ENCODE measurements around the gene GALT. TPM values are rescaled to one million over a fixed set of nuclear protein-coding genes. Genes with fewer than 3 reads are reported as not detected.

The GALT gene
- total RNA-seq, 6 experiments from 2014 or later, result 20.5 to 27.4 (median 22.0) TPM

DNA sequence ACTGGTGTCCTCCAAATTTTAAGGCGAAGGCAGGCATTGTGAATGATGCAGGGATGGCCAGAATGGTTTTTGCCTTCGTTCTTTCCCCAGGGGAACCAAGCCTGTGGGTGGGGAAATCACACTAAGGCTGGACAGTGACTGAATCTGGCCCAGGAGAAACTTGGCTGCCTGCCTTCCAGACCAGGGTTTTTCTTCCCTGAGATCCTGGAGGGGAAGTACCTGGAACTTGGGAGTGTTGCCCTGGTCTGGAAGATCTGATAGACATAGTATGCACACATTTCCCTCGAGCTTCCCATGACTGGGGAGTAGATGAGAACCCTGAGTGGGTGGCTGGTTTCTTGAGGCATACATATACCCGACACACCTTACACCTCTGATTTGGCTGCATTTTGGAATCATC is 4.8 kb downstream of the GALT start:
- peak; percentile 23 for DNase-seq
- Mint-ChIP-seq H3K4me3 (peak overlapping the region; percentile 92), H3K36me3 (ENCODE audit: low read depth) (peaks cover 18% of the 10 kb centered on the region; the same call in 1 of the 2 replicates), H3K27me3 (ENCODE audit: insufficient read depth) (no peaks in the 10 kb centered on the region; the same call in 1 of the 2 replicates), H3K9me3 (no peaks in the 10 kb centered on the region), H3K27ac (peak overlapping the region; percentile 76), H3K4me1 (ENCODE audit: low read depth) (peaks cover 60% of the 10 kb centered on the region)
- TF ChIP-seq, protein P1, sequence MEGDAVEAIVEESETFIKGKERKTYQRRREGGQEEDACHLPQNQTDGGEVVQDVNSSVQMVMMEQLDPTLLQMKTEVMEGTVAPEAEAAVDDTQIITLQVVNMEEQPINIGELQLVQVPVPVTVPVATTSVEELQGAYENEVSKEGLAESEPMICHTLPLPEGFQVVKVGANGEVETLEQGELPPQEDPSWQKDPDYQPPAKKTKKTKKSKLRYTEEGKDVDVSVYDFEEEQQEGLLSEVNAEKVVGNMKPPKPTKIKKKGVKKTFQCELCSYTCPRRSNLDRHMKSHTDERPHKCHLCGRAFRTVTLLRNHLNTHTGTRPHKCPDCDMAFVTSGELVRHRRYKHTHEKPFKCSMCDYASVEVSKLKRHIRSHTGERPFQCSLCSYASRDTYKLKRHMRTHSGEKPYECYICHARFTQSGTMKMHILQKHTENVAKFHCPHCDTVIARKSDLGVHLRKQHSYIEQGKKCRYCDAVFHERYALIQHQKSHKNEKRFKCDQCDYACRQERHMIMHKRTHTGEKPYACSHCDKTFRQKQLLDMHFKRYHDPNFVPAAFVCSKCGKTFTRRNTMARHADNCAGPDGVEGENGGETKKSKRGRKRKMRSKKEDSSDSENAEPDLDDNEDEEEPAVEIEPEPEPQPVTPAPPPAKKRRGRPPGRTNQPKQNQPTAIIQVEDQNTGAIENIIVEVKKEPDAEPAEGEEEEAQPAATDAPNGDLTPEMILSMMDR (IDR thresholded peaks at IDR 0.05), result no peak

DNA sequence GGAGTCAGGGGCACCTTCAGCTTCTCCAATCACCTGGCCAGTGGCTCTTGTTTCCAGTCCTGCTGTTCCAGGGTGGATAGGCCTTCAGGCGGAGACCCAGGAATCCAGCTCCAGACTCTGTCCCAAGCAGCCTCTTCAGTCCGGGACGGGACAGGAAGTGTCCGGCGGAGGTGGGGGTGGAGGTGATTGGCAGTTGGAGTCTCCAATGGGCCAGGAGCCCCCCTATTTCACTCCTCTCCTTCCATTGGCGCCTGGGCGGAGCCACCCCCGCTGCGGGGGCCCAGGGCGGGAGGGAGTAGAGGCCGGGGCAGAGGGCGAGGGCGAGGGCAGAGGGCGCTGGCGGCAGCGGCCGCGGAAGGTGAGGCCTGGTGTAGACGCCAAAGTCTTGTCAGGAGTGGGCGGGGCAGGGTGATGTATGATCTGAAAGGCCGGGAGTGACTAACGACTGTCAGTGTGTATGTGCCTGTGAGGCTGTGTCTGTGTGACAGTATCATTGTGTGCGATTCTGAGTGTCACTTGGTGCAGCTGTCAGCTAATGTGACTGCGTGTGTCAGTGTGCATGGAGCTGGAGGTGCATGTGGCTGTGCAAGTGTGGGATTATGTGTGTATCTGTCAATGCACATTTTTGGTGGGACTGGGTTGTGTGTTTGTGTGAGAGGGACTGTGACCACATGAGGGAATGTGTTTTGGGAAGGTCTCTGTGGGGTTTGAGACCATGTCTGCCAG is 5.6 kb downstream of the GALT start, which contains the start of gene IL11RA:
Gene IL11RA (plus strand): TSS at position 310 of the 726 bp plus-strand sequence. CDS start 3,033 bp downstream, outside the sequence.
- TF ChIP-seq, protein P1 (IDR thresholded peaks at IDR 0.05), result peak; percentile 17; the same call in 1 of the 2 replicates
- Mint-ChIP-seq H3K4me3 (peak within 1 kb of the TSS; percentile 92), H3K36me3 (ENCODE audit: low read depth) (peaks cover 18% of the 10 kb centered on the region; the same call in 1 of the 2 replicates), H3K27ac (peak within 1 kb of the TSS; percentile 76), H3K4me1 (ENCODE audit: low read depth) (peaks cover 58% of the 10 kb centered on the region), H3K9me3 (no peaks in the 10 kb centered on the region), H3K27me3 (ENCODE audit: insufficient read depth) (no peaks in the 10 kb centered on the region; the same call in 1 of the 2 replicates)
- peak; percentile 80 for DNase-seq

DNA sequence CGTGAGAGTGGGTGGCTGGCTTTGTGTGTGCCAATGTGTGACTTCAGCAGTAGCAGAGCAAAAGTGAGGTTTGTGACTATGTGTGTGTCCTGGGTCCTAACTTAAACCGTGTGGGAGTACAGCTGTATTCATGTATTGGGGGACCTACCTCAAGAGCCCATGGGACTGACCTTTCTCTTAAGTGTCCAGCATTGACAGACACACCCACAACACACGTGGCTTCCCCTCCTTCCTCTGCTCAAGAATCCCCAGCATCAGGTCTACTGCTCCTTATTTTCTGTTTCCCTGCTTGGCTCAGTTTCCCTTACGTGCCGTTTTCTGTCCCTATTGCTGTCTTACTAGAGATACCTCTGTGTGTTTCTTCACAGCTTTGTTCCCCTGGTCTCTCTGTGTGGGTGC is 6.1 kb downstream of the GALT start:
- peak overlapping the region; percentile 76 for H3K27ac Mint-ChIP-seq
- no peaks in the 10 kb centered on the region for H3K9me3 Mint-ChIP-seq
- TF ChIP-seq, protein P1 (IDR thresholded peaks at IDR 0.05), result no peak
- no peak for DNase-seq
- no peaks in the 10 kb centered on the region; the same call in 1 of the 2 replicates for H3K27me3 Mint-ChIP-seq (ENCODE audit: insufficient read depth)
- H3K4me3 Mint-ChIP-seq, result peak overlapping the region; percentile 92
- peaks cover 18% of the 10 kb centered on the region; the same call in 1 of the 2 replicates for H3K36me3 Mint-ChIP-seq (ENCODE audit: low read depth)
- peaks cover 52% of the 10 kb centered on the region for H3K4me1 Mint-ChIP-seq (ENCODE audit: low read depth)

DNA sequence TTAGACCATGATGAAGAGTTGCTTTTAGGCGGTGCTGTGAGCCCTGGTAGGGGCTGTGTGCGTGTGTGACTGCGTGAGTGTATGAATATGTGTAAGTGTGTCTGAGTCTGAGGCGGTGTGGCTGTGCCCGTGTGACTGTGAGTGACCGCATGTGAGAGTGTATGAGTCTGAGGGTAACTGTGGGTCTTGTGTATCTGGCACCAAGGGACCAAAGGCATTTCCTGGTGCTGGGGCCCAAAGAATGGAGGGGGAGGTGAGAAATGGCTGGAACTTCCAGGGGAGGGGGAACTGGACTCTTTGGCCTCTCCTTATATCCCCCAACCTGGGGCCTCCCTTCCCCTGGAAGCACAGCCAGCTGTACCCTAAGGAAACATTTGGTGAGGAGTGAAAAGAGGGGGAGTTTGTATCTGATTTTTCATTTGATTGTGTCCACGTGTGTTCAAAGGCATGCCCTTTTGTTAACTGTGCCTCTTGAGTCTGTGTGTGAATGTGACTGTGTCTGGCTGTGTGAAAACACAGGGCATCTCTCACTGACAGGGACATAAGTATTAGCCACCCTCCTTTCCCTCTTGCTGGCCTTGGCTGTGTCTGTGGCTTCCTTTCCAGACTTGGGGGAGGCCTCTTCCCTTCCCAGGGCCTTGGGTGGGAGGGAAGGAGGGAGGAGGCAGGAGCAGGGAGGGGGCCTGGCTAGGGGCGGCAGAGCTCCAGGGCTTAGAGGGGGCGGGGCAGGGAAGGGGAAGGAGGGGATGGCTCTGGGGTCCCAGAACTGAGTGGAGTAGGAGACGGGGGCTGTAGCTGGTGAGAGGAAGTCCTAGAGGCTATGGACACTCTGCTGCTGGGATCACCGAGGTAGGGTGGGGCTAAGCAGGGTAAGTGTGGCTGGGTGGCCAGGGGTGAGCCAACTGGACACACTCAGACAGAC is 6.9 kb downstream of the GALT start:
- Mint-ChIP-seq H3K4me3 (peak overlapping the region; percentile 92), H3K36me3 (ENCODE audit: low read depth) (peaks cover 14% of the 10 kb centered on the region; the same call in 1 of the 2 replicates), H3K9me3 (no peaks in the 10 kb centered on the region), H3K4me1 (ENCODE audit: low read depth) (peaks cover 44% of the 10 kb centered on the region), H3K27me3 (ENCODE audit: insufficient read depth) (no peaks in the 10 kb centered on the region; the same call in 1 of the 2 replicates), H3K27ac (peak overlapping the region; percentile 76)
- TF ChIP-seq, protein P1 (IDR thresholded peaks at IDR 0.05), result no peak
- DNase-seq, result peak; percentile 43

DNA sequence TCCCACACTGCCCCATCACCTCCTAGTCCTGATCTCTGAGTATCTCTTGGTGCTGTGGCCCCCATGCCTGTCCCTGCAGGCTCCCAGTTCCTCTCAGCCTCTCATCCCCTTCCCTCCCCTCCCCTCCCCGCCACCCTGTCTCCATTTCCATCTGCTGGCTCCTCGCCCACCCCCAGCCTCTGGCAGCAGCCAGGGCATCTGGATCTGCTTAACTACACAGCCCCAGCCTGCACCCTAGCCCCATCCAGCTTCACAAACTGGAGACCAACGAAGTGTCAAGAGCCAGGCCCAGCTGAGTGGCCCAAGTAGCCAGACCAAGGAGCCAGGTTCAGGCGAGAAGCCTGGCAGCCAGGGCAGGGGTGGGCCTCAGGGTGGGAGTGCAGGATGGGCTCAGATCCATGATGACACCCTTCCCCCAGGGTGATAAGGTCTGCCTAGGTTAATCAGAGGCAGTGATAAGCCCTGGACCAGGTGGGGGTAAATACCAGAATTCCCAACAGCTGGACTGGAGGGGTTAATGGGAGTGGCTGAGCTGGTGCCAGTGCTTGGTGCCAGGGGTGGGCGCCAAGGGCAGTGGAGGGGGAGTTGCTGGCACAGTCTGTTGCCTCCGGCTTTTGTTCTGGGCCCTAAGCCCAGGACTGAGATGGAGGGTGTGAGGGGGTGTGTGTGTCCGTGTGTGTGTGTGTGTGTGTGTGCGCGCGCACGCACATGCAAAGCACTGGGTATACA is 8.0 kb downstream of the GALT start:
- no peaks in the 10 kb centered on the region for H3K9me3 Mint-ChIP-seq
- H3K27me3 Mint-ChIP-seq (ENCODE audit: insufficient read depth), result no peaks in the 10 kb centered on the region
- peak overlapping the region; percentile 11 for H3K4me3 Mint-ChIP-seq
- peaks cover 6% of the 10 kb centered on the region; the same call in 1 of the 2 replicates for H3K36me3 Mint-ChIP-seq (ENCODE audit: low read depth)
- peak; percentile 31 for DNase-seq
- H3K27ac Mint-ChIP-seq, result peak overlapping the region; percentile 76
- TF ChIP-seq, protein P1 (IDR thresholded peaks at IDR 0.05), result no peak
- H3K4me1 Mint-ChIP-seq (ENCODE audit: low read depth), result peaks cover 41% of the 10 kb centered on the region

Data from HFFc6 (cell line).